Astrocyte of the spinal cord (primary cell): ENCODE data around the gene NUDT21.

ENCODE experiments used
- DNase-seq: peaks from one replicate; pipeline ENCODE4 v3.0.0; 2011; ENCODE audit warnings: low read depth, low spot score
- H3K4me3 ChIP-seq: 2 replicates; pipeline ENCODE4 v1.5.1; 2011; ENCODE audit warnings: low read depth, mild to moderate bottlenecking, low read length, moderate library complexity
- in situ Hi-C: cut with HindIII; loops from 2 replicates; pipeline ENCODE4 v1.10.0; 2017; ENCODE audit warnings: low sequenced_read_pairs
- TF ChIP-seq, protein P1 (sequence below): IDR thresholded peaks from 2 replicates; pipeline ENCODE4 v1.5.1; 2012; ENCODE audit warnings: low read depth, mild to moderate bottlenecking, low read length, inconsistent platforms

Gene NUDT21

DNA sequence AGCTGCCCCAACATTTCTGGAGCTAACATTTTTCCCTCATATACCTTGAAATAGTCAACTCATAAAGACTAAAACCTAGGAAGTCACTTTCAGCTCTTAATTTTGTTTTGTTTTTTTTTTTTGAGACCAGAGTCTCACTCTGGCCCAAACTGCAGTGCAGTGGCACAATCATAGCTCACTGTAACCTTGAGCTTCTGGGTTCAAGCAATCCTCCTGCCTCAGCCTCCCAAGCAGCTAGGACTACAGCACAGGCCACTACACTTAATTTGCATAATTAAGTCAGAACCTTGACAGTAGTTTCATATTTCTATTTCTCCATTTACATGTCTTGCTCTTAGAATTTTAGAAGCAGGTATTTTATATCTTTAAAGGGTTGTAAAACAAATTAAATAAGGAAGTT is 30.5 kb downstream of the NUDT21 start:
- in situ Hi-C loops, result no loop called here
- DNase-seq, result no peak
- H3K4me3 ChIP-seq, result no peak overlapping the region
- TF ChIP-seq, protein P1, sequence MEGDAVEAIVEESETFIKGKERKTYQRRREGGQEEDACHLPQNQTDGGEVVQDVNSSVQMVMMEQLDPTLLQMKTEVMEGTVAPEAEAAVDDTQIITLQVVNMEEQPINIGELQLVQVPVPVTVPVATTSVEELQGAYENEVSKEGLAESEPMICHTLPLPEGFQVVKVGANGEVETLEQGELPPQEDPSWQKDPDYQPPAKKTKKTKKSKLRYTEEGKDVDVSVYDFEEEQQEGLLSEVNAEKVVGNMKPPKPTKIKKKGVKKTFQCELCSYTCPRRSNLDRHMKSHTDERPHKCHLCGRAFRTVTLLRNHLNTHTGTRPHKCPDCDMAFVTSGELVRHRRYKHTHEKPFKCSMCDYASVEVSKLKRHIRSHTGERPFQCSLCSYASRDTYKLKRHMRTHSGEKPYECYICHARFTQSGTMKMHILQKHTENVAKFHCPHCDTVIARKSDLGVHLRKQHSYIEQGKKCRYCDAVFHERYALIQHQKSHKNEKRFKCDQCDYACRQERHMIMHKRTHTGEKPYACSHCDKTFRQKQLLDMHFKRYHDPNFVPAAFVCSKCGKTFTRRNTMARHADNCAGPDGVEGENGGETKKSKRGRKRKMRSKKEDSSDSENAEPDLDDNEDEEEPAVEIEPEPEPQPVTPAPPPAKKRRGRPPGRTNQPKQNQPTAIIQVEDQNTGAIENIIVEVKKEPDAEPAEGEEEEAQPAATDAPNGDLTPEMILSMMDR, result no peak

DNA sequence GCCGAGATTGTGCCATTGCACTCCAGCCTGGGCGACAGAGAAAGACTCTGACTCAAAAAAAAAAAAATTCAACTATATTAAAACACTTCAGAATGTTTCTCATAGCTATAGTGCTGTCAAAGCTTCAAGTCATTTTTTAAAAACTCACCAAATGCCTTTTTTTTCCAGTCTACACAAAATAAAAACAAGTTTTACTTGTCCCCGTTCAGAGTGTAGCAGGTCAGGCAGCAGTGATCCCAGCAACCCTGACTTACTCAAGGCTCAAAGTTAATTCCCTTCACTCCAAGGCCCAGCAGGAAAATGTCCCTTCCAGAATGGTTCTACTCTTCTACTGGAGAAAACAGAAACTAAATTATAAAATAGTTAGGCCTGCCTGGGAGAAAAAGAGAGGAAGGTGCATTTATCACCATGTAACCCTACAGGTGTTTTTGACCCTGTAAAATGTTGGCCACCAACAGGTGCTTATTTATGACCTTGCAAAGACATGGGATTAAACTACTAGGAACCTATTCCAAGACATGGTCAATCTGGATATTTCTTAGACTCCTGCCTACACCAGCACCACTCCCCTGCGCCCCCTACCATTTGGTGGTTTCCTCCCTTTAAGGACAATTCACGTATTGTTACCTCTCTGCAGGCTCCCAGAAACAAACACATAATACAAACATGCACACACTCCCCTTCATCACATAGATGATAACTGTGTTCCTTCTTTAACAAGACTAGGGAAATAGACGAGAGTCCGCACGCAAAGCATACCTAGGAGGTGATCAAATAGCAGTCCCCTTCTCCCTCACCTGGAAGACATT is 31.2 kb downstream of the NUDT21 start:
- no peak for DNase-seq
- in situ Hi-C loops, result no loop called here
- TF ChIP-seq, protein P1, result peak; percentile 3
- H3K4me3 ChIP-seq, result no peak overlapping the region

DNA sequence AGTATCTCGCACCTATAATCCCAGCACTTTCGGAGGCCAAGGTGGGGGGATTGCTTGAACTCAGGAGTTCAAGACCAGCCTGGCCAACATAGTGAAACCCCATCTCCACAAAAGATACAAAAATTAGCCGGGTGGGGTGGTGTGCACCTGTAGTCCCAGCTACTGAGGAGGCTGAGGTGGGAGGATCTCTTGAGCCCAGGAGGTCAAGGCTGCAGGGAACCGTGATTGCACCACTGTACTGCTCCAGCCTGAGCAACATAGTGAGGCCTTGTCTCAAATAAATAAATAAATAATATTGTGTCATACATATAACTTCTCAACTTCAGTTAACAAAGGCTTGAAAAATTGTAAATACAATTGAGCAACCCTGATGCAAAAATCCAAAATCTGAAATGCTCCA is 34.0 kb downstream of the NUDT21 start:
- in situ Hi-C loops, result no loop called here
- TF ChIP-seq, protein P1, result no peak
- H3K4me3 ChIP-seq, result no peak overlapping the region
- DNase-seq, result no peak

DNA sequence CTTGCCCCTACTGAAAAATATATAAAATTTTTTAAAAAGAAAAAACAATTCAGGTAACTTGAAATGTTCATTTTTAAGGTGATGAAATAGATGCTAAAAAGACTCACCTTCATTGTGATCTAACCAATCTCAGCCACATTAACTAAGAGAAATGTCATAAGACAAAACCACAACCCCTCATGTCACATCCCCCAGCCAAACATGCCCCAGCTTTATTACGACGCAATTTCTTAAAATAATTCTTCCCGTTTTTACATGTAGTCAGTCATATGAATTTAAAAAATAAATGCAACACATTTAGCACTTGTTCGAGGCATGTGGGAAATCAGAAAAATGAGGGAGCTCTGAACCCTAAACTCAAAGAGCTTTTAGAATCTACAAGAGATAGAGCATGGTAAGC is 35.3 kb downstream of the NUDT21 start:
- DNase-seq, result no peak
- TF ChIP-seq, protein P1, result no peak
- no peak overlapping the region for H3K4me3 ChIP-seq
- in situ Hi-C loops, result no loop called here

DNA sequence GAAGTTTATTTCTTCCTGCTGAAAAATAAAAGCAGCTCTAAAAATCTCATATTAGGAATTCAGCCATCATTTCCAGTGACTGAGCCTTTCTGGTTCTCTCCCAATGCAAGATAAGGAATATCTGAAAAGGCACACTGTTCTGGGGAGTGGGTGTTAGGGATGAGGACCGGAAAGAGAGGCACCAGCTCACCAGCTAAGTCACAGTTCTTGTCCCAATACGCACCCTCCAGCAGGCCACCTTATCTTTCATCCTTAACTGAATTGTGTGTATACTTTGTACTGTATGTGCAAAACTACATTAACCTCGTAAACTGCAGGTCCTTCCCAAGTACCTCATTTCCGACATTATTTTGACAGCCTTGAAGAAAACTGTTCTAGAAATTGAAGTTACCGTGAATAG is 36.8 kb downstream of the NUDT21 start:
- in situ Hi-C loops, result no loop called here
- H3K4me3 ChIP-seq, result no peak overlapping the region
- DNase-seq, result no peak
- TF ChIP-seq, protein P1, result no peak

DNA sequence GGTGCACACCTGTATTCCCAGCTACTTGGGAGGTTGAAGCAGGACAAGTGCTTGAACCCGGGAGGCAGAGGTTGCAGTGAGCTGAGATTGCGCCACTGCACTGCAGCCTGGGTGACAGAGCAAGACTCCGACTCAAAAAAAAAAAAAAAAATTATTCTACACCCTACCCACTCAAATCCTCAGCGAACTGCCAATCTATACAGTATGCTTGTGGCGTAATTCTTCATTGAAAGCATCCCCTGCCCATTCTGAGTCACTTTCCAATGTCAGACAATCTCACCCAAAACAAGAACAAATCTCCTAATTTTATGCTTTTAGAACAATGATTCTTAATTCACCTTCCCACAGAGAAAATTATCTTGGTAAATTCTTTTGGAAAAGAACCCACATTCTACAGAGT is 37.8 kb downstream of the NUDT21 start:
- TF ChIP-seq, protein P1, result no peak
- H3K4me3 ChIP-seq, result no peak overlapping the region
- in situ Hi-C loops, result no loop called here
- DNase-seq, result no peak
